Suprapubic skin (tissue), 4 donors: ENCODE results near the gene ADAMTS13. TPM values are rescaled to one million over a fixed set of nuclear protein-coding genes. Genes with fewer than 3 reads are reported as not detected.
"Not testable (repeated sequence)": the region's sequence is repeated elsewhere in the genome, so short reads cannot be mapped to it uniquely, and the experiment has no call there.

Experiments
- DNase-seq, 2 donors: peaks; one replicate each; pipeline ENCODE4 v3.0.0-alpha.2; 2019; ENCODE audit warnings: low spot score in 2 of 2
- H3K27ac ChIP-seq: fragments of 200-600 bp; sonication (generic); one replicate; pipeline ENCODE4 v1.5.1; 2019
- H3K27me3 ChIP-seq: fragments of 200-600 bp; sonication (generic); one replicate; pipeline ENCODE4 v1.5.1; 2019
- H3K36me3 ChIP-seq: fragments of 200-600 bp; sonication (generic); one replicate; pipeline ENCODE4 v1.5.1; 2019
- H3K4me1 ChIP-seq: fragments of 200-600 bp; sonication (generic); one replicate; pipeline ENCODE4 v1.5.1; 2019
- H3K4me3 ChIP-seq: fragments of 200-600 bp; sonication (generic); one replicate; pipeline ENCODE4 v1.5.1; 2019; ENCODE audit warnings: mild to moderate bottlenecking
- H3K9me3 ChIP-seq: fragments of 200-600 bp; sonication (generic); one replicate; pipeline ENCODE4 v1.5.1; 2019
- EP300 ChIP-seq: sonication (generic); formaldehyde crosslinking; IDR thresholded peaks from one replicate; pipeline ENCODE4 v1.6.1; 2017; ENCODE audit warnings: antibody characterized with exemption
- POLR2A ChIP-seq, 2 donors: fragments of 450-650 bp; IDR thresholded peaks; one replicate each; pipeline ENCODE4 v1.6.1; 2017; ENCODE audit warnings: antibody characterized with exemption in 2 of 2, mild to moderate bottlenecking in 2 of 2, moderate library complexity in 2 of 2
- POLR2AphosphoS5 ChIP-seq, 3 donors: sonication (generic); formaldehyde crosslinking; IDR thresholded peaks; one replicate each; pipeline ENCODE4 v1.6.1; 2017; ENCODE audit warnings: antibody characterized with exemption in 3 of 3
- WGBS: methylation state at CpG from one replicate; pipeline ENCODE4 v1.1.5; 2018; 5-methylcytosine and 5-hydroxymethylcytosine counted together
- total RNA-seq, 4 donors: library from RNA; depleted of rRNA; stranded (reverse); fragments of >200 nt; gene quantifications; one replicate each; pipeline ENCODE4 v1.1.0, GENCODE V29; 2016
- TF ChIP-seq, protein P1 (sequence below), 2 donors: fragments of 200-600 bp in 1 of 2; fragments of 450-650 bp in 1 of 2; sonication (generic) in 1 of 2; IDR thresholded peaks; one replicate each; pipeline ENCODE4 v1.5.1; 2016 to 2019; ENCODE audit warnings: antibody characterized with exemption in 2 of 2, mild to moderate bottlenecking in 1 of 2, moderate library complexity in 1 of 2

Gene ADAMTS13
- total RNA-seq, 4 donors from 2014 or later = 1.2 to 3.3 (median 1.6) TPM

DNA sequence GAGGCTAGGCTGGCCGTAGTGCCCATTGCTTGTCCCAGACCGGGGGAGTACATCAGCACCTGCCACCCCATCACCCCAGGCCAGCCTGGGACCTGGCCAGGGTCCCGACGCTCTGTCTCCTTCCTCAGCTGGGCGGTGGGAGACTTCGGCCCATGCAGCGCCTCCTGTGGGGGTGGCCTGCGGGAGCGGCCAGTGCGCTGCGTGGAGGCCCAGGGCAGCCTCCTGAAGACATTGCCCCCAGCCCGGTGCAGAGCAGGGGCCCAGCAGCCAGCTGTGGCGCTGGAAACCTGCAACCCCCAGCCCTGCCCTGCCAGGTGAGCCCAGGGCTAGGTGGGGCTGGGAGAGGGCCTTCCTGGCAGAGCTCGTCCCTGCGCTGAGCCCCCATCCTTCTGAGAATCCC, 21.1 kb downstream of the ADAMTS13 start:
- H3K4me3 ChIP-seq = no peak overlapping the region
- no peak for TF ChIP-seq EP300
- TF ChIP-seq, protein P1, sequence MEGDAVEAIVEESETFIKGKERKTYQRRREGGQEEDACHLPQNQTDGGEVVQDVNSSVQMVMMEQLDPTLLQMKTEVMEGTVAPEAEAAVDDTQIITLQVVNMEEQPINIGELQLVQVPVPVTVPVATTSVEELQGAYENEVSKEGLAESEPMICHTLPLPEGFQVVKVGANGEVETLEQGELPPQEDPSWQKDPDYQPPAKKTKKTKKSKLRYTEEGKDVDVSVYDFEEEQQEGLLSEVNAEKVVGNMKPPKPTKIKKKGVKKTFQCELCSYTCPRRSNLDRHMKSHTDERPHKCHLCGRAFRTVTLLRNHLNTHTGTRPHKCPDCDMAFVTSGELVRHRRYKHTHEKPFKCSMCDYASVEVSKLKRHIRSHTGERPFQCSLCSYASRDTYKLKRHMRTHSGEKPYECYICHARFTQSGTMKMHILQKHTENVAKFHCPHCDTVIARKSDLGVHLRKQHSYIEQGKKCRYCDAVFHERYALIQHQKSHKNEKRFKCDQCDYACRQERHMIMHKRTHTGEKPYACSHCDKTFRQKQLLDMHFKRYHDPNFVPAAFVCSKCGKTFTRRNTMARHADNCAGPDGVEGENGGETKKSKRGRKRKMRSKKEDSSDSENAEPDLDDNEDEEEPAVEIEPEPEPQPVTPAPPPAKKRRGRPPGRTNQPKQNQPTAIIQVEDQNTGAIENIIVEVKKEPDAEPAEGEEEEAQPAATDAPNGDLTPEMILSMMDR (IDR thresholded peaks at IDR 0.05) = no peak
- no peak for TF ChIP-seq POLR2A (IDR thresholded peaks at IDR 0.05)
- TF ChIP-seq POLR2AphosphoS5 (IDR thresholded peaks at IDR 0.05) = no peak
- no peaks in the 10 kb centered on the region for H3K36me3 ChIP-seq
- DNase-seq = no peak
- no peaks in the 10 kb centered on the region for H3K4me1 ChIP-seq
- WGBS = no CpG with 5 or more reads among the region's 15 CpGs
- no peaks in the 10 kb centered on the region for H3K27me3 ChIP-seq
- H3K27ac ChIP-seq = no peak overlapping the region
- no peaks in the 10 kb centered on the region for H3K9me3 ChIP-seq

DNA sequence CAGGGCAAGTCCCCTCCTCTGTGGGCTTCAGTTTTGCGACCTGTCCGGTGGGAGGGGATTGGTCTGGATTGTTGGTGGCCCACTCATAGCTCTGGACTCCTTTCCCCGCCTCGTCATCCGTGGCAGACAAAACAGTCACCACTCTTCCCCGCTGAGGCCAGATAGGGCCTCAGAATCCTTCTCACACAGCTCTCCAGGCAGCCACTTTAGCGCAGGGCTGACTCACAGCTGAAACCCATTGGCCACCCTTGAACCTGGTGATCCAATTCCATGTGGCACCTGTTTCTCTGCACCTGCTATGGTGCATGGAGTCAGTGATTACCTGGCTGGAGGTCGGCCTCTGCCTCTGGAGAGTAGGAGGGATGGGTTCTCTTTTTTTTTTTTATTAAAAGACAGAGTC, 21.8 kb downstream of the ADAMTS13 start:
- Histone ChIP-seq H3K27ac (no peak overlapping the region), H3K36me3 (no peaks in the 10 kb centered on the region), H3K4me3 (no peak overlapping the region), H3K9me3 (no peaks in the 10 kb centered on the region), H3K4me1 (no peaks in the 10 kb centered on the region), H3K27me3 (no peaks in the 10 kb centered on the region)
- TF ChIP-seq POLR2AphosphoS5 (IDR thresholded peaks at IDR 0.05) (no peak), POLR2A (IDR thresholded peaks at IDR 0.05) (no peak), EP300 (no peak)
- TF ChIP-seq, protein P1 (IDR thresholded peaks at IDR 0.05) = no peak
- 86% methylated on average over 8 of the region's 8 CpGs for WGBS
- no peak for DNase-seq

DNA sequence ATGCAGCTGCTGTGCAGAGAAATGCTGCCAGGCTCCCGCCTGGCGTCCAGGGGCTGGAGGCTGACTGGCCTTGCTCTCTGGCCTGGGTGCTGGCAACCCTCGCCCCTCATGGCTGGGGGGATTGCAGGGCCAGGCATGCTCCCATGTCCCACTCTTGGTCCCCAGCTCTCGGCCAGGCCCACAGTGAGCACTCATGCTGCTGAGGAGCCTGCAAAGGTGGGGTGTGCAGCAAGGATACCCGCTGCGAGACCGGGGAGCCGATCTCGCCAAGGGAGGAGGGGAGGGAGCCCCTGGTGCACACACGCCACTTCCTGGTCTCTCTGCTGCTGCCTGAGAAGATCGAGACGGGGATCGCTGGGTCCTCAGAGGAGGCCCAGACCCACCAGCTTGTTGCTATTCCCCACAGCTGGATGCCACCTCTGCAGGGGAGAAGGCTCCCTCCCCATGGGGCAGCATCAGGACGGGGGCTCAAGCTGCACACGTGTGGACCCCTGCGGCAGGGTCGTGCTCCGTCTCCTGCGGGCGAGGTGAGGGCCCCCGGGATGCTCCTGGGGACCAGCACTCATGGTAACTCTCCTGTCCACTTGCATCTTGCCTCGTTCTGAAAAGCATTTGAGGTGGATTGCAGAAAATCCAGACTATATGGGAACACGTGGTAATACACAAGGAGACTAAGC, 23.3 kb downstream of the ADAMTS13 start:
- no peak for TF ChIP-seq EP300
- TF ChIP-seq, protein P1 (IDR thresholded peaks at IDR 0.05) = no peak
- TF ChIP-seq POLR2A (IDR thresholded peaks at IDR 0.05) = no peak
- no peak for TF ChIP-seq POLR2AphosphoS5 (IDR thresholded peaks at IDR 0.05)
- H3K27ac ChIP-seq = no peak overlapping the region
- no peaks in the 10 kb centered on the region for H3K9me3 ChIP-seq
- H3K4me1 ChIP-seq = no peaks in the 10 kb centered on the region
- no peaks in the 10 kb centered on the region for H3K27me3 ChIP-seq
- WGBS = 72% methylated on average over 7 of the region's 23 CpGs
- no peak for DNase-seq
- H3K4me3 ChIP-seq = no peak overlapping the region
- no peaks in the 10 kb centered on the region for H3K36me3 ChIP-seq

DNA sequence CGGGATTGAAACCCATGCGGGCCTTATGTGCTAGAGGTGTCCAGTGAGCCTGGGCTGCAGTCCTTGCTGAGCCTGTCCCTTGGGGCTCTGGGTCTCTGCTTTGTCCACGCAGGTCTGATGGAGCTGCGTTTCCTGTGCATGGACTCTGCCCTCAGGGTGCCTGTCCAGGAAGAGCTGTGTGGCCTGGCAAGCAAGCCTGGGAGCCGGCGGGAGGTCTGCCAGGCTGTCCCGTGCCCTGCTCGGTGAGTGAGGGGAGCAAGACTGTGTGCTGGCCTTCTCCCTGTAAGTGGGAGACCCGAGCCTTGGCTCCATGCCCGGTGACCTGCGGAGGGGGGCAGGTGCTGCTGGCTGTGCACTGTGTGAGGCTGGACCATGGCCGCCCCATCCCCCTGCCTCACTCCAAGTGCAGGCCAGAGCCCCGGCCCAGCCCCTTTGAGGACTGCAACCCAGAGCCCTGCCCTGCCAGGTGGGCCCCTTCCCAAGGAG, 26.4 kb downstream of the ADAMTS13 start:
- no peak overlapping the region for H3K27ac ChIP-seq
- H3K9me3 ChIP-seq = no peaks in the 10 kb centered on the region
- TF ChIP-seq POLR2A (IDR thresholded peaks at IDR 0.05) (no peak), EP300 (no peak), POLR2AphosphoS5 (IDR thresholded peaks at IDR 0.05) (no peak)
- TF ChIP-seq, protein P1 (IDR thresholded peaks at IDR 0.05) = no peak
- H3K4me3 ChIP-seq = no peak overlapping the region
- H3K36me3 ChIP-seq = no peaks in the 10 kb centered on the region
- no peaks in the 10 kb centered on the region for H3K27me3 ChIP-seq
- H3K4me1 ChIP-seq = no peaks in the 10 kb centered on the region
- no peak for DNase-seq
- WGBS = 73% methylated on average over 4 of the region's 13 CpGs

DNA sequence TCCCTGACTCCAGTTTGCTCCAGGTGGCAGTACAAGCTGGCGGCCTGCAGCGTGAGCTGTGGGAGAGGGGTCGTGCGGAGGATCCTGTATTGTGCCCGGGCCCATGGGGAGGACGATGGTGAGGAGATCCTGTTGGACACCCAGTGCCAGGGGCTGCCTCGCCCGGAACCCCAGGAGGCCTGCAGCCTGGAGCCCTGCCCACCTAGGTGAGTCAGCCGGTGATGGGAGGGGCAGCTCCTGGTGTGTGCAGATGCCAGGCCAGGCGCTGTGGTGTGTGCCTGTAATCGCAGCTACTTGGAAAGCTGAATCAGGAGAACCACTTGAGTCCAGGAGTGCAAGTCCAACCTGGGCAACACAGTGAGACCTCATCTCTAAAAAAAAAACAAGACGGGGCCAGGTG, 27.6 kb downstream of the ADAMTS13 start:
- 79% methylated on average over 9 of the region's 12 CpGs for WGBS
- no peak overlapping the region for H3K27ac ChIP-seq

DNA sequence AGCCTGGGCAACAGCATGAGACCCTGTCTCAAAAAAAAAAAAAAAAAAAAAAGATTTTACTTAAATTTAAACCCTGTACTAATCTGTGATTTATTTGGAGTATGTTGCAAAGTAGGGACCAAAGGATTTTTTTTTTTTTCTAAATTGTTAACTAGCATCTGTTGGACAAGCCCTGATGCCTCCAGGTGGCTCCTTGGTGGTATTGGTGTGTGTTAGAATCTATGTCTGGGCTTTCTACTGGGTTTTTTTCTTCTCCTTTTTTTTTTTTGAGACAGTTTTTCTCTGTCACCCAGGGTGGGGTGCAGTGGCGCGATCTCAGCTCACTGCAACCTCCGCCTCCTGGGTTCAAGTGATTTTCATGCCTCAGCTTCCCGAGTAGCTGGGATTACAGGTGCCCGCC, 29.7 kb downstream of the ADAMTS13 start:
- H3K36me3 ChIP-seq, H3K4me1 ChIP-seq, DNase-seq, H3K9me3 ChIP-seq, H3K4me3 ChIP-seq, H3K27ac ChIP-seq, H3K27me3 ChIP-seq: not testable (repeated sequence)
- 96% methylated on average over 5 of the region's 5 CpGs for WGBS

More for the DNA sequence above, 27.6 kb downstream of the ADAMTS13 start:
- TF ChIP-seq EP300 = no peak
- TF ChIP-seq POLR2AphosphoS5 (IDR thresholded peaks at IDR 0.05) = no peak
- no peak for TF ChIP-seq POLR2A (IDR thresholded peaks at IDR 0.05)
- TF ChIP-seq, protein P1 (IDR thresholded peaks at IDR 0.05) = no peak
- Histone ChIP-seq H3K4me3 (no peak overlapping the region), H3K4me1 (no peaks in the 10 kb centered on the region), H3K27me3 (no peaks in the 10 kb centered on the region), H3K36me3 (no peaks in the 10 kb centered on the region), H3K9me3 (no peaks in the 10 kb centered on the region)
- no peak for DNase-seq
